Suprapubic skin (tissue), 4 donors: ENCODE measurements around the gene PROC. TPM values are rescaled to one million over a fixed set of nuclear protein-coding genes. Genes with fewer than 3 reads are reported as not detected.

ENCODE experiments used
- DNase-seq, 2 donors: peaks; one replicate each; pipeline ENCODE4 v3.0.0-alpha.2; 2019; ENCODE audit warnings: low spot score in 2 of 2
- H3K27ac ChIP-seq: fragments of 200-600 bp; sonication (generic); one replicate; pipeline ENCODE4 v1.5.1; 2019
- H3K27me3 ChIP-seq: fragments of 200-600 bp; sonication (generic); one replicate; pipeline ENCODE4 v1.5.1; 2019
- H3K36me3 ChIP-seq: fragments of 200-600 bp; sonication (generic); one replicate; pipeline ENCODE4 v1.5.1; 2019
- H3K4me1 ChIP-seq: fragments of 200-600 bp; sonication (generic); one replicate; pipeline ENCODE4 v1.5.1; 2019
- H3K4me3 ChIP-seq: fragments of 200-600 bp; sonication (generic); one replicate; pipeline ENCODE4 v1.5.1; 2019; ENCODE audit warnings: mild to moderate bottlenecking
- H3K9me3 ChIP-seq: fragments of 200-600 bp; sonication (generic); one replicate; pipeline ENCODE4 v1.5.1; 2019
- CTCF ChIP-seq, 2 donors: fragments of 200-600 bp in 1 of 2; fragments of 450-650 bp in 1 of 2; sonication (generic) in 1 of 2; IDR thresholded peaks; one replicate each; pipeline ENCODE4 v1.5.1; 2016 to 2019; ENCODE audit warnings: antibody characterized with exemption in 2 of 2, mild to moderate bottlenecking in 1 of 2, moderate library complexity in 1 of 2
- EP300 ChIP-seq: sonication (generic); formaldehyde crosslinking; IDR thresholded peaks from one replicate; pipeline ENCODE4 v1.6.1; 2017; ENCODE audit warnings: antibody characterized with exemption
- POLR2A ChIP-seq, 2 donors: fragments of 450-650 bp; IDR thresholded peaks; one replicate each; pipeline ENCODE4 v1.6.1; 2017; ENCODE audit warnings: antibody characterized with exemption in 2 of 2, mild to moderate bottlenecking in 2 of 2, moderate library complexity in 2 of 2
- POLR2AphosphoS5 ChIP-seq, 3 donors: sonication (generic); formaldehyde crosslinking; IDR thresholded peaks; one replicate each; pipeline ENCODE4 v1.6.1; 2017; ENCODE audit warnings: antibody characterized with exemption in 3 of 3
- WGBS: methylation state at CpG from one replicate; pipeline ENCODE4 v1.1.5; 2018; 5-methylcytosine and 5-hydroxymethylcytosine counted together
- total RNA-seq, 4 donors: library from RNA; depleted of rRNA; stranded (reverse); fragments of >200 nt; gene quantifications; one replicate each; pipeline ENCODE4 v1.1.0, GENCODE V29; 2016

Gene PROC
- total RNA-seq, 4 donors from 2014 or later: 0.36 to 7.1 TPM; not detected in 2

GRCh38 chr2:127424598-127425520 is 6.6 kb downstream of the PROC start:
- no peak overlapping the region for H3K4me3 ChIP-seq
- no peaks in the 10 kb centered on the region for H3K9me3 ChIP-seq
- H3K36me3 ChIP-seq: no peaks in the 10 kb centered on the region
- no peak for DNase-seq
- peaks cover 14% of the 10 kb centered on the region for H3K4me1 ChIP-seq
- peaks cover 19% of the 10 kb centered on the region for H3K27me3 ChIP-seq
- WGBS: 81% methylated on average over 13 of the region's 13 CpGs
- TF ChIP-seq POLR2AphosphoS5 (IDR thresholded peaks at IDR 0.05) (no peak), CTCF (IDR thresholded peaks at IDR 0.05) (no peak), POLR2A (IDR thresholded peaks at IDR 0.05) (no peak), EP300 (no peak)
- H3K27ac ChIP-seq: no peak overlapping the region

- Histone ChIP-seq H3K4me1 (peaks cover 14% of the 10 kb centered on the region), H3K9me3 (no peaks in the 10 kb centered on the region), H3K27ac (no peak overlapping the region), H3K36me3 (no peaks in the 10 kb centered on the region), H3K4me3 (no peak overlapping the region), H3K27me3 (peaks cover 19% of the 10 kb centered on the region)
- TF ChIP-seq EP300: no peak
- TF ChIP-seq POLR2A (IDR thresholded peaks at IDR 0.05): no peak
- TF ChIP-seq POLR2AphosphoS5 (IDR thresholded peaks at IDR 0.05): no peak
- TF ChIP-seq CTCF (IDR thresholded peaks at IDR 0.05): no peak
- DNase-seq: no peak
- WGBS: 93% methylated on average over 16 of the region's 16 CpGs
These were observed 7.6 kb downstream of the PROC start for GRCh38 chr2:127425540-127426490.

GRCh38 chr2:127426501-127427354 is 8.5 kb downstream of the PROC start:
- no peak overlapping the region for H3K4me3 ChIP-seq
- WGBS: 94% methylated on average over 10 of the region's 10 CpGs
- H3K4me1 ChIP-seq: peaks cover 14% of the 10 kb centered on the region
- H3K27me3 ChIP-seq: peaks cover 19% of the 10 kb centered on the region
- TF ChIP-seq EP300 (no peak), CTCF (IDR thresholded peaks at IDR 0.05) (no peak), POLR2A (IDR thresholded peaks at IDR 0.05) (no peak), POLR2AphosphoS5 (IDR thresholded peaks at IDR 0.05) (no peak)
- no peak for DNase-seq
- peaks cover 3% of the 10 kb centered on the region for H3K36me3 ChIP-seq
- no peak overlapping the region for H3K27ac ChIP-seq
- H3K9me3 ChIP-seq: no peaks in the 10 kb centered on the region

GRCh38 chr2:127427376-127428056 is 9.3 kb downstream of the PROC start:
- no peak overlapping the region for H3K27ac ChIP-seq
- peaks cover 12% of the 10 kb centered on the region for H3K4me1 ChIP-seq
- 79% methylated on average over 6 of the region's 7 CpGs for WGBS
- TF ChIP-seq EP300 (no peak), CTCF (IDR thresholded peaks at IDR 0.05) (no peak), POLR2A (IDR thresholded peaks at IDR 0.05) (no peak), POLR2AphosphoS5 (IDR thresholded peaks at IDR 0.05) (no peak)
- H3K4me3 ChIP-seq: no peak overlapping the region
- DNase-seq: no peak
- H3K9me3 ChIP-seq: no peaks in the 10 kb centered on the region
- peaks cover 3% of the 10 kb centered on the region for H3K36me3 ChIP-seq
- peaks cover 12% of the 10 kb centered on the region for H3K27me3 ChIP-seq
